ENCODE results near the gene CARNS1.

Gene CARNS1

GRCh38 chr11:67389477-67389876 is 26.0 kb upstream of the CARNS1 start:
- Histone ChIP-seq H3K9ac (ENCODE audit: low read length in 2 of 2) (no peak overlapping the region), H3K27me3 (ENCODE audit: control insufficient read depth in 1 of 2, insufficient read depth in 2 of 2, low read length in 2 of 2) (no peaks in the 10 kb centered on the region), H3K4me1 (ENCODE audit: control insufficient read depth, insufficient read depth, low read length) (peaks cover 26% of the 10 kb centered on the region), H3K9me3 (ENCODE audit: control insufficient read depth in 2 of 2, low read length in 2 of 2) (no peaks in the 10 kb centered on the region), H3K27ac (ENCODE audit: low read length) (no peak overlapping the region), H3K4me3 (ENCODE audit: low read length in 2 of 2) (no peak overlapping the region), H3K36me3 (ENCODE audit: control insufficient read depth in 2 of 2, insufficient read depth in 2 of 2, low read length in 2 of 2) (no peaks in the 10 kb centered on the region)

DNA sequence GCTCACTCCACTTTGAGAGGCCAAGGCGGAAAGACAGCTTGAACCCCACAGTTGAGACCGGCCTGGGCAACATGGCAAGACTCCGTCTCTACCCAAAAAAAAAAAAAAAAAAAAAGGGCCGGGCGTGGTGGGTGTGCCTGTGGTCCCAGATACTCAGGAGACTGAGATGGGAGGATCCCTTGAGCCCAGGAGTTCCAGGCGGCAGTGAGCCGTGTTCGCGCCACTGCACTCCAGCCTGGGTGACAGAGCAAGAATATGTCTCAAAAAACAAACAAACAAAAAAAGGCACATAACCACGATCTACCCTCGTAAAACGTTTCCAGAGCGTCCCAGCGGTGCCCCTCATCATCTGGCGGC is 24.6 kb upstream of the CARNS1 start:
- Histone ChIP-seq H3K4me3 (ENCODE audit: low read length in 2 of 2) (peak overlapping the region; percentile 94 to 98), H3K9ac (ENCODE audit: low read length in 2 of 2) (peak overlapping the region; percentile 88 to 90), H3K27me3 (ENCODE audit: control insufficient read depth in 1 of 2, insufficient read depth in 2 of 2, low read length in 2 of 2) (no peaks in the 10 kb centered on the region), H3K4me1 (ENCODE audit: control insufficient read depth, insufficient read depth, low read length) (peaks cover 16% of the 10 kb centered on the region), H3K27ac (ENCODE audit: low read length) (peak overlapping the region; percentile 71), H3K36me3 (ENCODE audit: control insufficient read depth in 2 of 2, insufficient read depth in 2 of 2, low read length in 2 of 2) (no peaks in the 10 kb centered on the region), H3K9me3 (ENCODE audit: control insufficient read depth in 2 of 2, low read length in 2 of 2) (no peaks in the 10 kb centered on the region)

DNA sequence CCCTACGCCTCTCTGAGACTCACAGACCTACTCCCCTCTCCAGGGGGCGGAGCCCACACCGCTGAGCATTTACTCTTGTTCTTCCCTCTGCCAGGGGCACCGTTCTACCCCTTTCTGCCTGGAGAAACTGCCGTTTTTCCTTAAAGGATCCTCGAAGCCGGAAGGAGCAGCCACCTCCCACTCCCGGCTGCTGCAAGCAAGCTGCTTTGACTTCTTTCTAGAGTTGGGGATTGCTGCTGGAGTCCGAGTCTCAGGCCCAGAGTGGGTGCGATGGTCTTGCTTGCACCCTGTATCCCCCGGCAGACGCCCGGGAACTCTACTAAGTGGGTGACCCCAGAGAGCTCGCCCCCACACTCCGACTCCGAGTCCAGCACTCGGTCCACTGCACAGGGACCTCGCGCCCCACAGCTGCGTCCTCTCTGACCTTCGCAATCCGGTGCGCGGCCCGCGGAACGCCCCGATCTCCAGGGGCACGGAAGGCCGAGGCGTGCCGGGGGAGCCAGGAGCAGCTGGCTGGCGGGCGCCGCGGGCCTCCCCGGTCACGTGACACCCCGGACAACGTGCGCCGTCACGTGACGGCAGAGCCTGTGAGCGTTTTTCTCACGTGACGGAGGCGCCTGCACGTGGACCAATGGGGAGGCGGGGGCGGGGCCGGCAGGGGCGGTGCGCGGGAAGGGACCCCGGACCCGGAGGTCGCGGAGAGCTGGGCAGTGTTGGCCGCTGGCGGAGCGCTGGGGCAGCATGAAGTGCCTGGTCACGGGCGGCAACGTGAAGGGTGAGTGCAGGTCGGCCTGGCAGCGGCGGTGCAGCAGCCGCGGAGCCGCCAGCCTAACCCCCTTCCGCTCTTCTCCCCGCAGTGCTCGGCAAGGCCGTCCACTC is 23.9 kb upstream of the CARNS1 start, which contains the start of gene RAD9A:
Gene RAD9A, plus strand, starts transcription at position 683 of the 879 bp plus-strand sequence. Its CDS starts 59 bp downstream, at position 742.
- Histone ChIP-seq H3K27me3 (ENCODE audit: control insufficient read depth in 1 of 2, insufficient read depth in 2 of 2, low read length in 2 of 2) (no peaks in the 10 kb centered on the region), H3K9me3 (ENCODE audit: control insufficient read depth in 2 of 2, low read length in 2 of 2) (no peaks in the 10 kb centered on the region), H3K36me3 (ENCODE audit: control insufficient read depth in 2 of 2, insufficient read depth in 2 of 2, low read length in 2 of 2) (no peaks in the 10 kb centered on the region), H3K4me1 (ENCODE audit: control insufficient read depth, insufficient read depth, low read length) (peaks cover 16% of the 10 kb centered on the region), H3K9ac (ENCODE audit: low read length in 2 of 2) (peak within 1 kb of the TSS; percentile 88 to 90), H3K27ac (ENCODE audit: low read length) (peak within 1 kb of the TSS; percentile 71), H3K4me3 (ENCODE audit: low read length in 2 of 2) (peak within 1 kb of the TSS; percentile 94 to 98)

GRCh38 chr11:67392183-67392715 is 23.2 kb upstream of the CARNS1 start:
- H3K36me3 ChIP-seq (ENCODE audit: control insufficient read depth in 2 of 2, insufficient read depth in 2 of 2, low read length in 2 of 2) = peaks cover 0 to under 1% of the 10 kb centered on the region in 2 donors

GRCh38 chr11:67393437-67393836 is 22.0 kb upstream of the CARNS1 start:
- Histone ChIP-seq H3K4me3 (ENCODE audit: low read length in 2 of 2) (no peak overlapping the region), H3K9ac (ENCODE audit: low read length in 2 of 2) (no peak overlapping the region), H3K9me3 (ENCODE audit: control insufficient read depth in 2 of 2, low read length in 2 of 2) (no peaks in the 10 kb centered on the region), H3K36me3 (ENCODE audit: control insufficient read depth in 2 of 2, insufficient read depth in 2 of 2, low read length in 2 of 2) (peaks cover 10 to 12% of the 10 kb centered on the region in 2 donors), H3K4me1 (ENCODE audit: control insufficient read depth, insufficient read depth, low read length) (peaks cover 16% of the 10 kb centered on the region), H3K27ac (ENCODE audit: low read length) (no peak overlapping the region), H3K27me3 (ENCODE audit: control insufficient read depth in 1 of 2, insufficient read depth in 2 of 2, low read length in 2 of 2) (no peaks in the 10 kb centered on the region)

More at GRCh38 chr11:67392183-67392715, 23.2 kb upstream of the CARNS1 start:
- H3K27ac ChIP-seq (ENCODE audit: low read length) = peak overlapping the region; percentile 71
- peaks cover 16% of the 10 kb centered on the region for H3K4me1 ChIP-seq (ENCODE audit: control insufficient read depth, insufficient read depth, low read length)
- peak overlapping the region; percentile 73 to 88 for H3K9ac ChIP-seq (ENCODE audit: low read length in 2 of 2)
- H3K9me3 ChIP-seq (ENCODE audit: control insufficient read depth in 2 of 2, low read length in 2 of 2) = no peaks in the 10 kb centered on the region
- H3K27me3 ChIP-seq (ENCODE audit: control insufficient read depth in 1 of 2, insufficient read depth in 2 of 2, low read length in 2 of 2) = no peaks in the 10 kb centered on the region
- H3K4me3 ChIP-seq (ENCODE audit: low read length in 2 of 2) = peak overlapping the region; percentile 94 to 98

DNA sequence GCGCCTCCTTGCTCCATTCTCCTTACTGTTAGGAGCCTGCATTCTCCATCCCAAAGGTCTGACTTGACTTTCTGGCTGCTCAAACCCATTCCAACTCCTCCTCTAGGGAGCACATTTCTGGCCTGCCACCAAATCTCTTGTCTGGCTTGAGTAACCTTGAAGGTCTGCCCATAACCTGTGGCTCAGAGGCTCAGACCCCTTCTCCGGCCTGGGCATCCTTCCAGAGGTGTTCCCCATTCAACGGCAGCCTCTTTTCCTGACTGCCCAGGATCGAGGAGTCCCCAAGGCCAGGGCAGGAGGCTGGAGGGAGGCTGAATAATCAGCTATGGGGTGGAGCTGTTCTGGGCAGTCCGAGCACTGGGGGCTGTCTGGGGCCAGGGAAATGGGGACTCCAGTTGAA is 21.5 kb upstream of the CARNS1 start:
- Histone ChIP-seq H3K9me3 (ENCODE audit: control insufficient read depth in 2 of 2, low read length in 2 of 2) (no peaks in the 10 kb centered on the region), H3K27ac (ENCODE audit: low read length) (no peak overlapping the region), H3K36me3 (ENCODE audit: control insufficient read depth in 2 of 2, insufficient read depth in 2 of 2, low read length in 2 of 2) (peaks cover 12 to 16% of the 10 kb centered on the region in 2 donors), H3K27me3 (ENCODE audit: control insufficient read depth in 1 of 2, insufficient read depth in 2 of 2, low read length in 2 of 2) (no peaks in the 10 kb centered on the region), H3K9ac (ENCODE audit: low read length in 2 of 2) (no peak overlapping the region), H3K4me3 (ENCODE audit: low read length in 2 of 2) (no peak overlapping the region), H3K4me1 (ENCODE audit: control insufficient read depth, insufficient read depth, low read length) (peaks cover 18% of the 10 kb centered on the region)

- no peak overlapping the region for H3K9ac ChIP-seq (ENCODE audit: low read length in 2 of 2)
- H3K27ac ChIP-seq (ENCODE audit: low read length) = no peak overlapping the region
- no peaks in the 10 kb centered on the region for H3K27me3 ChIP-seq (ENCODE audit: control insufficient read depth in 1 of 2, insufficient read depth in 2 of 2, low read length in 2 of 2)
- no peaks in the 10 kb centered on the region for H3K9me3 ChIP-seq (ENCODE audit: control insufficient read depth in 2 of 2, low read length in 2 of 2)
- peaks cover 33% of the 10 kb centered on the region for H3K4me1 ChIP-seq (ENCODE audit: control insufficient read depth, insufficient read depth, low read length)
- H3K4me3 ChIP-seq (ENCODE audit: low read length in 2 of 2) = no peak overlapping the region
- peaks cover 18 to 22% of the 10 kb centered on the region in 2 donors for H3K36me3 ChIP-seq (ENCODE audit: control insufficient read depth in 2 of 2, insufficient read depth in 2 of 2, low read length in 2 of 2)
These were observed 19.8 kb upstream of the CARNS1 start for GRCh38 chr11:67395555-67396258.

- Histone ChIP-seq H3K4me1 (ENCODE audit: control insufficient read depth, insufficient read depth, low read length) (peaks cover 33% of the 10 kb centered on the region), H3K9me3 (ENCODE audit: control insufficient read depth in 2 of 2, low read length in 2 of 2) (no peaks in the 10 kb centered on the region), H3K27me3 (ENCODE audit: control insufficient read depth in 1 of 2, insufficient read depth in 2 of 2, low read length in 2 of 2) (no peaks in the 10 kb centered on the region), H3K9ac (ENCODE audit: low read length in 2 of 2) (no peak overlapping the region), H3K4me3 (ENCODE audit: low read length in 2 of 2) (no peak overlapping the region), H3K27ac (ENCODE audit: low read length) (no peak overlapping the region), H3K36me3 (ENCODE audit: control insufficient read depth in 2 of 2, insufficient read depth in 2 of 2, low read length in 2 of 2) (peaks cover 18 to 22% of the 10 kb centered on the region in 2 donors)
These were observed 19.3 kb upstream of the CARNS1 start for GRCh38 chr11:67396259-67396581.

DNA sequence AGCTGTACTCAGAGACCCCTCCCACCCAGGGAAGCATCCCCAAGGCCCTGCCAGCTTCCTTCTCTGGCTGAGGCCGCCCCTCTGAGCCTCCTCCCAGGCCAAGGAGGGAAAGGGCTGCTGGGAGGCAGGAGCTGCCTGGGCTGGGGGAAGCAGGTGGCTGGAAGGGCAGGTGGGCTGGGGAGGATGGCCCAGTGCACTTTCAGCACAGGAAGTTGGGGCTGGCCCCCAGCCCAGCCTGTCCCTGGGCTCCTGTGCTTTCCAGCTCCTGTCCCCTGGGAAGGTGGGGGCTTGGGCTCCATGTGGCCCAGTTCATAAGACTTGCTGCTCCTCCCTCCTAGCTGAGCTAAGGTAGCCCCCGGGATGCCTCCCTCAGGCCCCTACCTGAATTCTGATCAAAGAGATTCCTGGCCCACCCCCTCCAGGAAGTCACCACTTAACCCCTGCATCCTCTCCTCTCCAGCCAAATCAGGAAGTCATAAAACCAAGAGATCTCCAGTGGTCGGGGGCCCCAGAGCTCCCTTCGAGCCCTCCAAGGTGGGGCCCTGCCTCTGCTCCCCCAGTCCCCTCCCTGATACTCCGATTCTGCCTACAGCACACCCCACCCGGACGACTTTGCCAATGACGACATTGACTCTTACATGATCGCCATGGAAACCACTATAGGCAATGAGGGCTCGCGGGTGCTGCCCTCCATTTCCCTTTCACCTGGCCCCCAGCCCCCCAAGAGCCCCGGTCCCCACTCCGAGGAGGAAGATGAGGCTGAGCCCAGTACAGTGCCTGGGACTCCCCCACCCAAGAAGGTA is 18.7 kb upstream of the CARNS1 start:
- no peak overlapping the region for H3K27ac ChIP-seq (ENCODE audit: low read length)
- no peaks in the 10 kb centered on the region for H3K9me3 ChIP-seq (ENCODE audit: control insufficient read depth in 2 of 2, low read length in 2 of 2)
- H3K27me3 ChIP-seq (ENCODE audit: control insufficient read depth in 1 of 2, insufficient read depth in 2 of 2, low read length in 2 of 2) = no peaks in the 10 kb centered on the region
- H3K36me3 ChIP-seq (ENCODE audit: control insufficient read depth in 2 of 2, insufficient read depth in 2 of 2, low read length in 2 of 2) = peaks cover 18 to 22% of the 10 kb centered on the region in 2 donors
- H3K9ac ChIP-seq (ENCODE audit: low read length in 2 of 2) = no peak overlapping the region
- no peak overlapping the region for H3K4me3 ChIP-seq (ENCODE audit: low read length in 2 of 2)
- peaks cover 30% of the 10 kb centered on the region for H3K4me1 ChIP-seq (ENCODE audit: control insufficient read depth, insufficient read depth, low read length)

DNA sequence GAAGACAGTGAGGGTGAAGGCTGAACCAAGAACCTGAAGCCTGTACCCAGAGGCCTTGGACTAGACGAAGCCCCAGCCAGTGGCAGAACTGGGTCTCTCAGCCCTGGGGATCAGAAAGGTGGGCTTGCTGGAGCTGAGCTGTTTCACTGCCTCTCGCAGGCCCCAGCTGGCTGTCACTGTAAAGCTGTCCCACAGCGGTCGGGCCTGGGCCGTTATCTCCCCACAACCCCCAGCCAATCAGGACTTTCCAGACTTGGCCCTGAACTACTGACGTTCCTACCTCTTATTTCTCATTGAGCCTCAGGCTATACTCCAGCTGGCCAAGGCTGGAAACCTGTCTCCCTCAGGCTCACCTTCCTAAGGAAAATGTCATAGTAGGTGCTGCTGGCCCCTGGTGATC is 17.9 kb upstream of the CARNS1 start:
- Histone ChIP-seq H3K9ac (ENCODE audit: low read length in 2 of 2) (no peak overlapping the region), H3K4me1 (ENCODE audit: control insufficient read depth, insufficient read depth, low read length) (peaks cover 30% of the 10 kb centered on the region), H3K27me3 (ENCODE audit: control insufficient read depth in 1 of 2, insufficient read depth in 2 of 2, low read length in 2 of 2) (no peaks in the 10 kb centered on the region), H3K9me3 (ENCODE audit: control insufficient read depth in 2 of 2, low read length in 2 of 2) (no peaks in the 10 kb centered on the region), H3K27ac (ENCODE audit: low read length) (no peak overlapping the region), H3K4me3 (ENCODE audit: low read length in 2 of 2) (no peak overlapping the region), H3K36me3 (ENCODE audit: control insufficient read depth in 2 of 2, insufficient read depth in 2 of 2, low read length in 2 of 2) (peaks cover 18 to 22% of the 10 kb centered on the region in 2 donors)
